Measurements from ENCODE around the gene CCDC154.
"Not testable (repeated sequence)": the region's sequence is repeated elsewhere in the genome, so short reads cannot be mapped to it uniquely, and the experiment has no call there.

The CCDC154 gene

GRCh38 chr16:1474082-1474795, 29.9 kb upstream of the CCDC154 start:
- DNase-seq, result no peak

GRCh38 chr16:1472974-1473373, 28.6 kb upstream of the CCDC154 start:
- DNase-seq, result no peak

- no peak for DNase-seq
These were observed 27.3 kb upstream of the CCDC154 start for GRCh38 chr16:1471569-1472194.

GRCh38 chr16:1470481-1471251, 26.3 kb upstream of the CCDC154 start:
- DNase-seq, result no peak

GRCh38 chr16:1469693-1470201, 25.4 kb upstream of the CCDC154 start:
- DNase-seq, result no peak

GRCh38 chr16:1469141-1469540, 24.8 kb upstream of the CCDC154 start:
- DNase-seq, result not testable (repeated sequence)

GRCh38 chr16:1468426-1468810, 24.1 kb upstream of the CCDC154 start:
- no peak for DNase-seq

- no peak for DNase-seq
These were observed 22.7 kb upstream of the CCDC154 start for GRCh38 chr16:1466968-1467521.

GRCh38 chr16:1466054-1466453, 21.7 kb upstream of the CCDC154 start:
- DNase-seq, result no peak

- DNase-seq, result no peak
These were observed 21.2 kb upstream of the CCDC154 start for GRCh38 chr16:1465567-1465915.

GRCh38 chr16:1464894-1465566, 20.7 kb upstream of the CCDC154 start:
- DNase-seq, result no peak

- no peak for DNase-seq
These were observed 20.0 kb upstream of the CCDC154 start for GRCh38 chr16:1464196-1464893.

- DNase-seq, result no peak
These were observed 16.8 kb upstream of the CCDC154 start for GRCh38 chr16:1461146-1461545.

GRCh38 chr16:1460602-1461138, 16.3 kb upstream of the CCDC154 start:
- no peak for DNase-seq

- no peak for DNase-seq
These were observed 15.6 kb upstream of the CCDC154 start for GRCh38 chr16:1459967-1460366.

- DNase-seq, result no peak
These were observed 14.6 kb upstream of the CCDC154 start for GRCh38 chr16:1458977-1459341.

GRCh38 chr16:1458336-1458976, 14.1 kb upstream of the CCDC154 start:
- DNase-seq, result no peak

- DNase-seq, result no peak
These were observed 13.3 kb upstream of the CCDC154 start for GRCh38 chr16:1457489-1458245.

GRCh38 chr16:1456951-1457350, 12.6 kb upstream of the CCDC154 start:
- no peak for DNase-seq

All from activated CD4-positive, alpha-beta T cell treated with anti-CD3 and anti-CD28 coated beads for 1 hour (primary cell).